Astrocyte (in vitro differentiated cells and primary cell): ENCODE data around the gene TIAM2. TPM values are rescaled to one million over a fixed set of nuclear protein-coding genes. Genes with fewer than 3 reads are reported as not detected.

ENCODE experiments used
- DNase-seq: peaks from one replicate; pipeline ENCODE4 v3.0.0-alpha.2; 2010; ENCODE audit warnings: low read depth
- FAIRE-seq: peaks from 2 replicates; lab custom pipeline; 2011; peaks lifted over from hg19 to GRCh38; lab: Jason Lieb, UNC
- H2AFZ ChIP-seq: 2 replicates; pipeline ENCODE4 v1.6.0; 2012; ENCODE audit warnings: low read depth, low read length, inconsistent platforms
- H3K27ac ChIP-seq: 2 replicates; pipeline ENCODE4 v1.5.1; 2011; ENCODE audit warnings: low read depth, low read length, inconsistent platforms
- H3K27me3 ChIP-seq: 2 replicates; pipeline ENCODE4 v1.6.0; 2011; ENCODE audit warnings: low read length, inconsistent platforms; ENCODE audit not compliant: insufficient read depth
- H3K36me3 ChIP-seq: 2 replicates; pipeline ENCODE4 v1.5.1; 2011; ENCODE audit warnings: low read length, inconsistent platforms; ENCODE audit not compliant: insufficient read depth
- H3K4me1 ChIP-seq: 2 replicates; pipeline ENCODE4 v1.5.1; 2011; ENCODE audit warnings: low read length, inconsistent platforms; ENCODE audit not compliant: insufficient read depth
- H3K4me2 ChIP-seq: 2 replicates; pipeline ENCODE4 v1.6.0; 2012; ENCODE audit warnings: low read length, inconsistent platforms
- H3K4me3 ChIP-seq: 2 replicates; pipeline ENCODE4 v1.5.1; 2011; ENCODE audit warnings: low read depth, mild to moderate bottlenecking, low read length, inconsistent platforms; ENCODE audit not compliant: insufficient read depth
- H3K79me2 ChIP-seq: 2 replicates; pipeline ENCODE4 v1.6.0; 2012; ENCODE audit warnings: mild to moderate bottlenecking, low read length, inconsistent platforms; ENCODE audit not compliant: insufficient read depth
- H3K9ac ChIP-seq: 2 replicates; pipeline ENCODE4 v1.6.0; 2012; ENCODE audit warnings: mild to moderate bottlenecking, low read length, inconsistent platforms
- H3K9me3 ChIP-seq: 2 replicates; pipeline ENCODE4 v1.5.1; 2012; ENCODE audit warnings: low read depth, mild to moderate bottlenecking, low read length, inconsistent platforms; ENCODE audit not compliant: insufficient read depth
- H4K20me1 ChIP-seq: 2 replicates; pipeline ENCODE4 v1.6.0; 2012; ENCODE audit warnings: low read length, inconsistent platforms; ENCODE audit not compliant: insufficient read depth
- H3K27ac Mint-ChIP-seq: one replicate; pipeline ENCODE4 v1.8.0; 2021; ENCODE audit warnings: mild to moderate bottlenecking, mixed read lengths; ENCODE audit not compliant: unreplicated experiment
- H3K27me3 Mint-ChIP-seq: one replicate; pipeline ENCODE4 v1.8.0; 2021; ENCODE audit warnings: low read depth, mixed read lengths; ENCODE audit not compliant: unreplicated experiment
- H3K36me3 Mint-ChIP-seq: one replicate; pipeline ENCODE4 v1.8.0; 2021; ENCODE audit warnings: low read depth, mixed read lengths; ENCODE audit not compliant: unreplicated experiment
- H3K4me1 Mint-ChIP-seq: one replicate; pipeline ENCODE4 v1.8.0; 2021; ENCODE audit warnings: low read depth, mixed read lengths; ENCODE audit not compliant: unreplicated experiment
- H3K4me3 Mint-ChIP-seq: one replicate; pipeline ENCODE4 v1.8.0; 2021; ENCODE audit warnings: mild to moderate bottlenecking, moderate library complexity, mixed read lengths; ENCODE audit not compliant: unreplicated experiment
- H3K9me3 Mint-ChIP-seq: one replicate; pipeline ENCODE4 v1.8.0; 2021; ENCODE audit warnings: mild to moderate bottlenecking, mixed read lengths; ENCODE audit not compliant: unreplicated experiment
- EZH2 ChIP-seq: IDR thresholded peaks from 2 replicates; pipeline ENCODE4 v1.6.1; 2012; ENCODE audit warnings: mild to moderate bottlenecking, low read length, inconsistent platforms; ENCODE audit not compliant: insufficient read depth
- total RNA-seq: library from RNA; stranded (reverse); gene quantifications from 2 replicates; pipeline ENCODE4 v1.2.1, GENCODE V29; 2021
- TF ChIP-seq, protein P1 (sequence below): IDR thresholded peaks from 2 replicates; pipeline ENCODE4 v1.5.1; 2011; ENCODE audit warnings: low read depth, mild to moderate bottlenecking, inconsistent platforms, low read length, moderate library complexity; ENCODE audit not compliant: insufficient read depth

Gene TIAM2
- total RNA-seq, 1 donor from 2014 or later: 23.6 TPM

DNA sequence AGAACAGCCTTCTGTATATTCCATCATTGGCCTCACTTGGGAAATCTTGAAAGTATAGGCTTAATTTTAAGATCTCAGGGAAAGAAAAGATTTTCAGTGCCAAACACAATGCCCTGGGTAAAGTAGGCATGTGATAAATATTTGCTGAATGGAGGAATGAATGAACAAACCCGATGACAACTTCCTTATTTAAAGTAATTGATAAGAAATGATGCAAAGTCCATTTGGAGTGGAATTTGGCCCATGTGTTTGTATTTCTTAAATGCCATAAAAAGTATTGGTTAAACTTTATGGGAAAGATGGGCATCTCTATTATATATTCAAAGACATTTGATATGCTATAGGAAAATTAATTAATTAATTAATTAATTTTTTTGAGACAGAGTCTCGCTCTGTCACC lies 3.7 kb downstream of the TIAM2 start:
- H3K36me3 Mint-ChIP-seq: peaks cover 3% of the 10 kb centered on the region
- DNase-seq (no peak), FAIRE-seq (no peak)
- H3K27me3 ChIP-seq: no peaks in the 10 kb centered on the region
- H3K4me1 Mint-ChIP-seq: peaks cover 9% of the 10 kb centered on the region
- no peaks in the 10 kb centered on the region for H3K36me3 ChIP-seq
- H3K4me1 ChIP-seq: peaks cover 8% of the 10 kb centered on the region
- H3K9ac ChIP-seq: no peak overlapping the region
- TF ChIP-seq, protein P1, sequence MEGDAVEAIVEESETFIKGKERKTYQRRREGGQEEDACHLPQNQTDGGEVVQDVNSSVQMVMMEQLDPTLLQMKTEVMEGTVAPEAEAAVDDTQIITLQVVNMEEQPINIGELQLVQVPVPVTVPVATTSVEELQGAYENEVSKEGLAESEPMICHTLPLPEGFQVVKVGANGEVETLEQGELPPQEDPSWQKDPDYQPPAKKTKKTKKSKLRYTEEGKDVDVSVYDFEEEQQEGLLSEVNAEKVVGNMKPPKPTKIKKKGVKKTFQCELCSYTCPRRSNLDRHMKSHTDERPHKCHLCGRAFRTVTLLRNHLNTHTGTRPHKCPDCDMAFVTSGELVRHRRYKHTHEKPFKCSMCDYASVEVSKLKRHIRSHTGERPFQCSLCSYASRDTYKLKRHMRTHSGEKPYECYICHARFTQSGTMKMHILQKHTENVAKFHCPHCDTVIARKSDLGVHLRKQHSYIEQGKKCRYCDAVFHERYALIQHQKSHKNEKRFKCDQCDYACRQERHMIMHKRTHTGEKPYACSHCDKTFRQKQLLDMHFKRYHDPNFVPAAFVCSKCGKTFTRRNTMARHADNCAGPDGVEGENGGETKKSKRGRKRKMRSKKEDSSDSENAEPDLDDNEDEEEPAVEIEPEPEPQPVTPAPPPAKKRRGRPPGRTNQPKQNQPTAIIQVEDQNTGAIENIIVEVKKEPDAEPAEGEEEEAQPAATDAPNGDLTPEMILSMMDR: no peak
- TF ChIP-seq EZH2: no peak
- no peak overlapping the region for H3K4me3 ChIP-seq
- H2AFZ ChIP-seq: no peak overlapping the region
- H4K20me1 ChIP-seq: no peaks in the 10 kb centered on the region
- H3K27ac ChIP-seq: no peak overlapping the region
- no peaks in the 10 kb centered on the region for H3K9me3 ChIP-seq
- no peaks in the 10 kb centered on the region for H3K27me3 Mint-ChIP-seq
- H3K4me2 ChIP-seq: no peak overlapping the region
- H3K27ac Mint-ChIP-seq: no peak overlapping the region
- no peaks in the 10 kb centered on the region for H3K9me3 Mint-ChIP-seq
- no peaks in the 10 kb centered on the region for H3K79me2 ChIP-seq
- H3K4me3 Mint-ChIP-seq: no peak overlapping the region

DNA sequence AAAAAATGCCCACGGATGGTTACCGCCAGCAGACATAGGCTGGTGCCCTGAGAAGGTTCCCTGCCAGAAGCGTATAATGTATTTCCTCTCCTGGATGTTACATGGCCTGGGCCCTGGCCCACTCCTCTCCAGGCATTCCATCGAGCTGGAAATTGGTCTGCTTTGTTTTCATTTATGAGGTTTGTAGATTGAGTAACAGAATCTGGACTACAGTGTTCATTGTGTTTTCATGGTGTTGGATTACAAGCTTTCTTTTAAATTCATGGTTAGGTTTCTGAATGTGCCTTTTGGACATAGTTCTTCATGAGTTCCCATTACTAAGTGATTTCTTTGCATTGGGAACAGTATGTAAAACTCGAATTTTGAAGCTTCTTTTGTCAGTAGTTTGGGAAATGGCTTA lies 6.4 kb downstream of the TIAM2 start:
- H3K36me3 ChIP-seq: no peaks in the 10 kb centered on the region
- H3K9me3 Mint-ChIP-seq: no peaks in the 10 kb centered on the region
- no peaks in the 10 kb centered on the region for H3K27me3 ChIP-seq
- no peak overlapping the region for H3K27ac Mint-ChIP-seq
- no peaks in the 10 kb centered on the region for H3K79me2 ChIP-seq
- no peak overlapping the region for H3K4me2 ChIP-seq
- H3K36me3 Mint-ChIP-seq: peaks cover 10% of the 10 kb centered on the region
- no peak overlapping the region for H3K9ac ChIP-seq
- H3K27ac ChIP-seq: no peak overlapping the region
- no peak for FAIRE-seq
- H3K4me1 Mint-ChIP-seq: peaks cover 7% of the 10 kb centered on the region
- TF ChIP-seq, protein P1: no peak
- TF ChIP-seq EZH2: no peak
- H4K20me1 ChIP-seq: no peaks in the 10 kb centered on the region
- no peaks in the 10 kb centered on the region for H3K4me1 ChIP-seq
- H3K9me3 ChIP-seq: no peaks in the 10 kb centered on the region
- H3K4me3 Mint-ChIP-seq: no peak overlapping the region
- H3K4me3 ChIP-seq: no peak overlapping the region
- DNase-seq: peak; percentile 46
- H3K27me3 Mint-ChIP-seq: no peaks in the 10 kb centered on the region
- no peak overlapping the region for H2AFZ ChIP-seq

DNA sequence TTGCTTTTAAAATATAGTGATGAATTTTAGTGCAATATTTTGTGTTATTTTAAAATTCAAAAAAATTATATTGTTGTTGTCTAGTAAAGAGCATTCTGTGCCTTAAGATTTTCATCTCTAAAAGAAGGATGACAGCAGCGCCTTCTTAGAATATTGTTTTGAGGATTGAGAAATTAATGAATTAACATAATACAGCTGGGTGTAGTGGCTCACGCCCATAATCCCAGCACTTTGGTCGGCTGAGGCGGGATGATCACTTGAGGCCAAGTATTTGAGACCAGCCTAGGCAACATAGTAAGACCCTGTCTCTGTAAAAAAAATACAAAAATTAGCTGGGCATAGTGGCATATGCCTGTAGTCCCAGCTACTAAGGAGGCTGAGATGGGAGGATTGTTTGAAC lies 6.8 kb downstream of the TIAM2 start:
- H3K27ac ChIP-seq: no peak overlapping the region
- H3K9me3 Mint-ChIP-seq: no peaks in the 10 kb centered on the region
- no peaks in the 10 kb centered on the region for H3K27me3 Mint-ChIP-seq
- H3K36me3 ChIP-seq: no peaks in the 10 kb centered on the region
- no peaks in the 10 kb centered on the region for H3K27me3 ChIP-seq
- H3K27ac Mint-ChIP-seq: no peak overlapping the region
- H3K79me2 ChIP-seq: no peaks in the 10 kb centered on the region
- no peak for FAIRE-seq
- DNase-seq: no peak
- H3K4me3 Mint-ChIP-seq: no peak overlapping the region
- no peak overlapping the region for H3K4me3 ChIP-seq
- no peaks in the 10 kb centered on the region for H3K9me3 ChIP-seq
- TF ChIP-seq, protein P1: no peak
- TF ChIP-seq EZH2: no peak
- no peak overlapping the region for H2AFZ ChIP-seq
- no peaks in the 10 kb centered on the region for H4K20me1 ChIP-seq
- peaks cover 4% of the 10 kb centered on the region for H3K4me1 Mint-ChIP-seq
- H3K9ac ChIP-seq: no peak overlapping the region
- H3K4me2 ChIP-seq: no peak overlapping the region
- no peaks in the 10 kb centered on the region for H3K4me1 ChIP-seq
- peaks cover 10% of the 10 kb centered on the region for H3K36me3 Mint-ChIP-seq
